NCI-H82 (cell line): Measurements from ENCODE around the gene HNRNPUL2.
"Not testable (repeated sequence)": the region's sequence is repeated elsewhere in the genome, so short reads cannot be mapped to it uniquely, and the experiment has no call there.

ENCODE experiments used
- DNase-seq: peaks from one replicate; lab custom pipeline; 2025; lab: John Stamatoyannopoulos, UW

HNRNPUL2 gene

DNA sequence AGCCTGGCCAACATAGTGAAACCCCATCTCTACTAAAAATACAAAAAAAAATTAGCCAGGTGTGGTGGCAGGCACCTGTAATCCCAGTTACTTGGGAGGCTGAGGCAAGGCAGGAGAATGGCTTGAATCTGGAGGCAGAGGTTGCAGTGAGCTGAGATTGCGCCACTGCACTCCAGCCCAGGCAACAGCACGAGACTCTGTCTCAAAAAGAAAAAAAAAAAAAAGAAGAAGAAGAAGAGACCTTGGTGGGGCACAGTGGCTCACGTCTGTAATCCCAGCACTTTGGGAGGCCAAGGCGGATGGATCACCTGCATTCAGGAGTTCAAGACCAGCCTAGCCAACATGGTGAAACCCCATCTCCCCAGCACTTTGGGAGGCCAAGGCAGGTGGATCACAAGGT is 23.3 kb downstream of the HNRNPUL2 start:
- not testable (repeated sequence) for DNase-seq

DNA sequence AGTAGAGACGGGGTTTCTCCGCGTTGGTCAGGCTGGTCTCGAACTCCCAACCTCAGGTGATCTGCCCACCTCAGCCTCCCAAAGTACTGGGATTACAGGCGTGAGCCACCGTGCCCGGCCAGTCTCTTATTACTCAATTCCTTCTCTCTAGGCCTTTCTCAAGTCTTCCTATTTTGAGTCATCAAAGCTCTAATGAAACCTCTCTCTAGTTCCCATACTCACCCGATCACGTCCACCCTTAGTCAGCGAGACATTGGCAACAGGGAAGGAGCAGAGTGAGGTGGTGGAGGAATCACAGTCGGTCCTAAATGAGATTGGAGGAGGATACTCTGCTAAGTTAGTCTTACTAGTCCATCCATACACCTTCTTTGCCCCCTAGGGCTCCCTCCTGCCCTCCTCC is 25.0 kb downstream of the HNRNPUL2 start:
- no peak for DNase-seq

DNA sequence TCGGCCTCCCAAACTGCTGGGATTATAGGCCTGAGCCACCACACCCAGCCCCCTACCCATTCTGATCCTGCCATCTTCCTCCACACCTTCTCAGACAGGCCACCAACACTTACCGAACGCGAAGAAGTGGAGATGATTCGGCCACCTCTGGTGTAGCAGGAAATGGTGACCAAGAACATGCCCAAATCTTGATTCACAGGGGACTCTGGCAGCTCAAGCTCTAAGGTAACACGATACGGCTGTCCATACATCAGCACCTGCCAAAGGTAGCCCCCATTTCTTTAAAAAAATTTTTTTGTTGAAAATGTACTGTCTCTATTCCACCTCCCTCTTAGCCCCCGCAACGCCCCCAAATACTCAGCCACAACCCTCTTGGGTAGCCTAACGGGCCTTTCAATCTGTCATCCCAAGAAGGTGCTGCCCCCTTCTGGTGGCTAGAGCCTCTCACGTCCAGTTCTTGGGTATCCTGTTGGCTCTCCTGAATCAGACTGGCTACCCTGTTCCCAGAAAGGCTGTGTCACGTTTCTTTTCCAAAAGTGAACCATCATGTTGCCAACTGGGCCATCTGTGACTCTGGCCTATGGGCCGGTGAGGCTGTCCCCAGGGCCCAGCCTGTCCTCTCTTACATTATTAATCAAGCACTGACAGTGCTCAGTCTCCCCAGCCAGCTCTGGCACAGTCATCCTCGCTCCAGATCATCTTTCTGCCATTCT is 32.6 kb downstream of the HNRNPUL2 start:
- DNase-seq: peak; percentile 86

DNA sequence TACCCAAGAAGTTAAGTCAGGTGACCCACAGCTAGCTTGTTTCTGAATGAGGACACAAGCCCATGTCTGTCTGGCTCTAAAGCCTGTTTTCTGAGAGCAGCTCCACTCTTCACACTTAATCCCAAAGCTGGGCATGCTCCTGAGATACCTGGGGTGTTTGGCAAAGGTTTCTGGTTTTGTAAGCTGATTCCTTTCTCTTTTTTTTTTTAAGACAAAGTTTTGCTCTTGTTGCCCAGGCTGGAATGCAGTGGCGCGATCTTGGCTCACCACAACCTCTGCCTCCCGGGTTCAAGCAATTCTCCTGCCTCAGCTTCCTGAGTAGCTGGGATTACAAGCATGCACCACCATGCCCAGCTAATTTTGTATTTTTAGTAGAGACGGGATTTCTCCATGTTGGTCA is 33.6 kb downstream of the HNRNPUL2 start:
- DNase-seq: not testable (repeated sequence)

DNA sequence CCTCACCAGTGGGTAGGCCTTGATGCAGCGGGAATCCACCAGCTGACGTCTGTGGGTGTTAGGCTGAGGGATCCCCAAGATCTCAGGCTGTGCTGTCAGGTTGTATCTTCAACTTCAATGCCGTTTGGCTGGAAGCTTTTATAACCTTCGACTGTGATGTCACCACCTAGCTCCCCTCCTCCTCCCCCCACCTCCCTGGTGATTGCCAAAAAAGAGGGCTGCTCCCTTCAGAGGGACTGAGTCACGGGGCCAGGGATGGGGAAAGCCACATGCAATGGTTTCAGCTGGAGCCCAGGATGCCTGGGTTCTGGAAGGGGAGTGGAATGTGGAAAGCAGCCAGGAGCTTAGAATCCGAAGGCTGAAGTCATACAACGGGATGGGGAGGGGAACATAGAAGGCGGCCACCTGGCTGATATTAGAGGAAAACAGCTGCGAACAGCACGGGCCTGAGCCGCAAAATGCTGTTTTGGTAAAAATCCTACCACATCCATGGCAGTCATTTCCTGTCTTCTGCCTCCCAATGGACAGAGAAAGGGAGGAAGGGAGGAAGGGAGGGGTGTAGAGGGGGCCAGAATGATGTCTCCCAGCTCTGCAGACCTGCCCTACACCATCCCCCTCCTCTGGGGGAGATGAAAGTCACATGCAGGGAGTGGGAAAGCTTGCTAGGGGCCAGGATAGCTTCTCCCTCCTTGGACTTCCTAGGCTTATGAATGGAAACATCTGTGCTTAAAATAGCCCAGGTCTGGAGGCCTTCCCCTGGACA is 37.7 kb downstream of the HNRNPUL2 start, which contains the start of gene LRRN4CL:
LRRN4CL (minus strand) TSS at position 110 of the 763 bp plus-strand sequence. CDS start 1,022 bp downstream, outside the sequence.
- peak; percentile 29 for DNase-seq

DNA sequence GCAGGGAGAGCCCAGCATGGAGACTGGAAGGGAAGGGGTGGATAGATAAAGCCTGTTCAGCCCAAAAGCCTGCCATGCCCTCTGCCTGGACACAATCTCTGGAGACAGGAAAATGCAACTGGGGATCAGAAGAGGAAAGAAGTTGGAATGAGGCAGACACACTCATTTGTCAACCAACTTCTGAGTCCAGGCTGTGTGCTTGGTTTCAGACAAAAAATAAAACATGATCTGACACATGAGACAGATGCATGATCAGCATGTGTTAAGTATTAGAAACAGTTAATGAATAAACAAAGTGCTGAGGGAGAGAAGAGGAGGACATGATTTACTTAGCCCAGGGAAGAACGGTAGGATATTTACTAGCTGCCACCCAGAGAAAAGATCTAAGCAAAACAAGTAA is 38.8 kb downstream of the HNRNPUL2 start:
- DNase-seq: no peak

DNA sequence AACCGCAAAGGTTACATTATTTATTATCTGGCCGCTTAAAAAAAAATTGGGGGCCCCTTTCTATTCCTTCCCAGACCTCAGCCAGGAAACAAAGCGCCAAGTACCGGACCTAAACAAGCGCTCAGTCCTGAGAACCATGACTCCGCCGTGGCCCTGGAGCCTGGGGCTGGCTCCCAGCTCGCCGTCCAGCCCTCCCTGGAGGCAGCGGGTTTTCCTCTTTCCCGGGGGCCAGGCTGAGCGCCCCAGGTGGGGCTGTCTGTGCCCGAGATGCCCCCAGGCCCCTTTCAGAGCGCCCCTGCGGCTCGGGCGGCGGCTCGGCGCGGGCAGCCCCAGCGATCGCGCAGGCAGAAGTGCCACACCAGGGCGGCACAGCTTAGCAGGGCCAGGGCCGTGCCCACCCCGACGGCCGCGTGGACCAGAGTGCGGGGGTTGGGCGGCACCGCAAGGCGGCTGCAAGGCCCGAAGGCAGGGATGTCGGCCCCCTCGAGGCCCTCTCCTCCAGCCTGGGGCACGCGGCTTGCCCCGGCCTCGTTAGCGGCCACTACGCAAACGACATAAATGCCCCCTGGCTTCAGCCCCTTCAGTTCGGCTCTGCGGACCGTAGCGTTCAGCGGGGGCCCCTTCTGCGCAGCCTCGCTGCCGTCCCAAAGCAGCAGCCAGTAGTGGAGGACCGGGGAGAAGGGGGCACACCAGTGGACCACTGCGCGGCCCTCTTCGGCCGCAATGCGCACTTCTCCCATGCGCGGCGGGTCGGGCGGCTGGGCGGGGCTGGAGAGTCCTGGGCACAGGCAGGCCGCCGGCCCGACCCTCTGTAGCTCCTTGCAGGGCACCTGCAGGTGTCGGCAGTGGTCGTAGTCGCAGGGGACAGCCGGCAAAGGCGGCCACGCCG is 39.5 kb downstream of the HNRNPUL2 start:
- DNase-seq: no peak

DNA sequence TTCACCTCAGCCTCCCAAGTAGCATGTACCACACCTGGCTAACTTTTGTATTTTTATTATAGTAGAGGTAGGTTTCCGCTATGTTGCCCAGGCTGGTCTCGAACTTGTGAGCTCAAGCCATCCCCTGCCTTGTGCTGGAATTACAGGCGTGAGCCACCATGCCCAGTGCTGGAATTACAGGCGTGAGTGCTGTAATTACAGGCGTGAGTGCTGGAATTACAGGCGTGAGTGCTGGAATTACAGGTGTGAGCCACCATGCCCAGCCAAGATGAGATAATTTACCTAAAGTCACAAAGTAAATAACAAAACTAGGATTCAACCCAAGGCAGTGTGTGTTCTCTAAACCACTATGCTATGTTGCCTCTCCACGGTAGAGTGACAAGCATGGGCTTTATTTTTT is 44.7 kb downstream of the HNRNPUL2 start:
- no peak for DNase-seq

DNA sequence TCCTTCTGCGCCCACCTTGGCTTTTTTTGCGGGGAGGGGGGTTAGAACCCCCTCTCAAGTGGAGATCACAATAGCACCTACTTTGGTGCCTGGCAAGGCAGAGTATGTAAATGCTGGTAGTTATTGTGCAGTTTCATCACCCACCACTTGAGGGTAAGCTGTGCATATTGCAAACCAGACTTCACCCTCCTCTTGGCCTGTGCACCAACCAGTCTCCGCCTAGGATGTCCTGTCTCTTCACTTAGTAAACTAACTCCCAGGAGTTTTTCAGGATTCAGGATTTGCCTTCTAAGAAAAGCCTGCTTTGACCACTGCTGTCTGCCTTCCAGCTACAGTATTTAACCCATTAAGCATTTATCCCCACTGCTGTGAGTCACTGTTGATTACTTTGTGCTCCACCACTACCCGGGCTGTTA is 46.4 kb downstream of the HNRNPUL2 start:
- DNase-seq: peak; percentile 79

DNA sequence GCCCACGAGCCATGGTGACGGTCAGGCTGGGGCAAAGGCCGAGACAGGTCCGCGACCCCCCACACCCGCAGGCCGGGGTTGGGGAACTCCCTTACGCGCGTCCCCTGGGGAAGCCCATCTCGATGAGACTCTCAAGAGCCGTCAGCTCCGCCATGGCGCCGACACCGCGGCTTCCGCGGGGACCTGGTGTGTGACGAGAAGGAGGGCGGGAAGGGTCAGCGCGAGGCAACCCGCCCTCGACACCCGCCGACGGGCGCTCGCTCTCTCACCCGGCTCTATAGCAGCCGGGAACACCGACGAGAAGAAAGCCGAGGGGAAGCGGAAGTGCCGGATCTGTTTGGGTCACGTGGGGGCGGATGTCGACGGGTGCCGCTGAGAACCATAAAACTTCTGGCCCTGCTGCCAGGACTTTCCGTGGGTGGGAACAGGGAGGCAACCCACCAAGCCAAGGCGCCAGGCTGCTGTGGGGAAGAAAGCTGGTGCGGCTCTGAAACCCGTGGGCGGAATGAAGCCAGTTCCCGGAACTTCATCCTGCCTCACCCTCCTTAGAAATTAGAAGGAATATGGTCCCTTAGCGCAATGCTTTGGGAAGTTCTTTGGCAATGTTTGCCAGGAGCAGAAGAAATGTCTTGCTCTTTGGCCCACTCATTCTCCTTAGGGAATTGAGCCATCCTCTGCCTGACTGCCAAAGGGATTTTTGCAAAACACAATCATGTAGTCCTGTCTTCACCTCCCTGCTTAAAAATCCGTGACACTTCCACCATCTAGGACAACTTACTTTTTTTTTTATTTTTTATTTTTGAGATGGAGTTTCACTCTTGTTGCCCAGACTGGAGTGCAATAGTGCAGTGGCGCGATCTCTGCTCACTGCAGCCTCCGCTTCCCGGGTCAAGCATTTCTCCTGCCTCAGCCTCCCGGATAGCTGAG is 48.2 kb downstream of the HNRNPUL2 start, which contains the start of gene UBXN1:
UBXN1 (minus strand) TSS at position 304 of the 927 bp plus-strand sequence; CDS start at position 154, 150 bp downstream.
- DNase-seq: peak; percentile 90

DNA sequence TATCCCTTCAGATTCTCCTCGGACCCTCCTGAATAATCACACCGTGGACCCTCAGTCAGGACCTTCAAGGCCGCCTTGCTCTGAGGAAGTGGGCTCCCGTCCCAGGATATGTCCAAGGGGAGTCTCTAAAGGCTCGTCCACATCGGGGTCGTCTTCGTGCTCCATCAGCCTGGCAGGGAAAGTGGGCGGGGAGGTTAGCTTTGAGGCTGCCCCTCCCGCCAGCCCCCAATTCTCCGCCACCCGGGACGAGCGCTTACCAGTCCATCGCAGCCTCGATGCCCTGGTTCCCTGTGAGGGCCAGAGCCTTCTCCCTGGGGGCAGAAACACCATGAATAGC is 48.9 kb downstream of the HNRNPUL2 start:
- DNase-seq: no peak

DNA sequence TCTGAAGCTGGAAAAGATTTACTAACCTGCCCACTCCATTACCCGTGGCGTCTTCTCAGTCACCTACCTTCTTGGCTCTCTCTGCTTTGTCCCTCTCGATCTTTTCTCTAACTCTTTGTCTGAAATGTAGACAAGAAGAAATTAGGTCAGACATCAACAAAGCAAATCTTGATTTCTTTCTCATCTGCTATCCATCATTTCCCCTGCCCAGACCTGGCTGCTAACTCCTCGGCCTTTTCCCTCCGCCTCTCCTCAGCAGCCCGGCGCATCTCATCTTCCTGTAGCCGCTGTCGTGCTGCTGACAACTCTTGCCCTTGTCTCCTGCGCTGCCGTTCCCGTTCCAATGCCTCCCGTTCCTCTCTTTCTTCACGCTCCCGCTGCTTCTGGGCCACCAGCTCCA is 49.5 kb downstream of the HNRNPUL2 start:
- DNase-seq: no peak

DNA sequence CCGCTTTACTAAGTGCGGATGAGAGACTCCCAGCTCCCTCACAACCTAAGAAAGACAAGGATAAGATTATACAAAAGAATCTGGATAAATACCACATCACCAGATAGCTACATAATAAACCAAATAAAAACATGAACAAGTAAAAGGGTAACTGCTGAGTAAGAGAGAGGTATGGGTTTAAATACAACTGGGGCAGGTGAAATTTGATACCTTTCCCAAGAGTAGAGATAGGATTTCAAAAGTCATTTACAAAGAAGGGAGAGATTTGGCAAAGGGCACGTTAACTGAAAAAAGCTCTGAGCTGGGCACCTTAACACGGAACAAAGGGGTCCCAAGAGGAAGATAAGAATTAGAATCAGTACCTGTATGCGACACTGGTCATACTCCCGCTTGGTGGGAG is 50.1 kb downstream of the HNRNPUL2 start:
- DNase-seq: no peak

DNA sequence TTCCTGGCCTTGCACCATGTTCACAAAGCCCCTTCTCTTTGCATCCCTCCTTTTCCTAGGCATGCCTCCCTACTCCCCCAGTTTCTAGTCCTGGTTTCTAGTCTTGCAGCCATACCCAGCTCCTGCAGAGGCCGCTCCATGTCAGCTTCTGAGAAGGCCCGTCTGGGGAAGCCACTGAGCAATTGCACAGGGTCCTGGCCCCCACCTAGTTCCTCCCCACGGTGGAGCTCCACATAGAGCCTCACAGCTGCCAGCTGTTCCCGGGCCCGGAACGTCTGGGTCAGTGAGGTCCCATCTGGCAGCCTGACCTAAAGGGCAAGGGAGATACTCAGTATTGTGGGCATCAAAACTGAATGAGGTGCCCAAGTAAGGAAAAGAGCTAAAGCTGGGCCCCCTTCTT is 50.6 kb downstream of the HNRNPUL2 start:
- DNase-seq: peak; percentile 20

DNA sequence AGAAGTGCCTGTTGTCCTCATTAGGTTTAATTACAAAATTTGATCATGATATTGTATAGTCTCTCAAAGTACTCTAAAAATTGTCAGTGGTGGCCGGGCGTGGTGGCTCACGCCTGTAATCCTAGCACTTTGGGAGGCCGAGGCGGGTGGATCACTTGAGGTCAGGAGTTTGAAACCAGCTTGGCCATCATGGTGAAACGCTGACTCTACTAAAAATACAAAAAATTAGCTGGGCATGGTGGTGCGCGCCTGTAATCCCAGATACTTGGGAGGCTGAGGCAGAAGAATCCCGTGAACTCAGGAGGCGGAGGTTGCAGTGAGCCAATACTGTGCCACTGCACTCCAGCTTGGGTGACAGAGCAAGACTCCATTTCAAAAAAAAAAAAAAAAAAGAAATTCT is 51.8 kb downstream of the HNRNPUL2 start:
- DNase-seq: not testable (repeated sequence)

DNA sequence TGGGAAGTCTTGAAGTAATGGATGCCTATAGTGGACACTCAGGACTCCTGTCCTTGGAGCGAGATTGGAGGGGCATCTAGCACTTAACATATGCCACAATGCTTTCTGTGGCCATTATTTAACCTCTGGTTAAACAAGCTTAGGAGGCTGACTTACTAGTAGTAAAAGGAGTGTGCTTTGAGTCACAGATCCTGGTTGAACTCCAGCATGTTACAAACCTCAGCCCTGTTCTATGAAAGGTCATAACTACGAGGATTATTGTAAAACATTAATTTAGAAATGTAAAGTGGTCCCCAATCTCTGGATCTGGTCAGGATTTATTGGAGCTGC is 54.1 kb downstream of the HNRNPUL2 start:
- no peak for DNase-seq

DNA sequence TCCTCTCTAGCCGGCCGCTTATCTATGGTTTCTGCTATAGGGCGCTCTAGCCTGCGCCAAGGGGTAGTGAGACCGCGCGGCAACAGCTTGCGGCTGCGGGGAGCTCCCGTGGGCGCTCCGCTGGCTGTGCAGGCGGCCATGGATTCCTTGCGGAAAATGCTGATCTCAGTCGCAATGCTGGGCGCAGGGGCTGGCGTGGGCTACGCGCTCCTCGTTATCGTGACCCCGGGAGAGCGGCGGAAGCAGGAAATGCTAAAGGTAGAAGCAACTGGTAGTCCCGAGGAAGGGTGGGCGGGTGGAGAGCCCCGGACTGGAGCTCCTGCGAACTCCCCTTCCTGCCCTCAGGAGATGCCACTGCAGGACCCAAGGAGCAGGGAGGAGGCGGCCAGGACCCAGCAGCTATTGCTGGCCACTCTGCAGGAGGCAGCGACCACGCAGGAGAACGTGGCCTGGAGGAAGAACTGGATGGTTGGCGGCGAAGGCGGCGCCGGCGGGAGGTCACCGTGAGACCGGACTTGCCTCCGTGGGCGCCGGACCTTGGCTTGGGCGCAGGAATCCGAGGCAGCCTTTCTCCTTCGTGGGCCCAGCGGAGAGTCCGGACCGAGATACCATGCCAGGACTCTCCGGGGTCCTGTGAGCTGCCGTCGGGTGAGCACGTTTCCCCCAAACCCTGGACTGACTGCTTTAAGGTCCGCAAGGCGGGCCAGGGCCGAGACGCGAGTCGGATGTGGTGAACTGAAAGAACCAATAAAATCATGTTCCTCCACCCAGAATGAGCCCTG is 55.5 kb downstream of the HNRNPUL2 start, which contains the start of the genes LBHD1 and UQCC3:
LBHD1 (minus strand) TSS at position 660 of the 782 bp plus-strand sequence. CDS start 2,236 bp downstream, outside the sequence.
UQCC3 (plus strand) TSS at position 66 of the 782 bp plus-strand sequence; CDS start at position 139, 73 bp downstream.
- DNase-seq: peak; percentile 93

DNA sequence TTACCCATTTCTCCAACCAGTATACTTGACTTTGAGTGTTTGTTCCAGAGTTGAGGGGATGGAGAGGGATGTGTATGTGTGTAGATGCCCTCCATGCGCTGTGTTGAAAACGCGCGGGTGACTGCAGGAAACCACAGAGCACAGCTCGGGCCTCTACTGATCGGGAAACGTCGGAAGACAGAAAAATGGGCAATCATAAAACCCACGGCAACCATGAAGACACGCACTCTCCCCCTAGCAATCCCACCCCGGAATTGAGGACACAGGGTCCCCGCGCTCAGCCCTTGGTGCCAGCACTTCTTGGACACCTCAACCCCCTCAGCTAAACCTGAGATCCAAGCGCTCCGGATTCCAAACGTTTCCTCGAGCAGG is 56.0 kb downstream of the HNRNPUL2 start:
- no peak for DNase-seq

DNA sequence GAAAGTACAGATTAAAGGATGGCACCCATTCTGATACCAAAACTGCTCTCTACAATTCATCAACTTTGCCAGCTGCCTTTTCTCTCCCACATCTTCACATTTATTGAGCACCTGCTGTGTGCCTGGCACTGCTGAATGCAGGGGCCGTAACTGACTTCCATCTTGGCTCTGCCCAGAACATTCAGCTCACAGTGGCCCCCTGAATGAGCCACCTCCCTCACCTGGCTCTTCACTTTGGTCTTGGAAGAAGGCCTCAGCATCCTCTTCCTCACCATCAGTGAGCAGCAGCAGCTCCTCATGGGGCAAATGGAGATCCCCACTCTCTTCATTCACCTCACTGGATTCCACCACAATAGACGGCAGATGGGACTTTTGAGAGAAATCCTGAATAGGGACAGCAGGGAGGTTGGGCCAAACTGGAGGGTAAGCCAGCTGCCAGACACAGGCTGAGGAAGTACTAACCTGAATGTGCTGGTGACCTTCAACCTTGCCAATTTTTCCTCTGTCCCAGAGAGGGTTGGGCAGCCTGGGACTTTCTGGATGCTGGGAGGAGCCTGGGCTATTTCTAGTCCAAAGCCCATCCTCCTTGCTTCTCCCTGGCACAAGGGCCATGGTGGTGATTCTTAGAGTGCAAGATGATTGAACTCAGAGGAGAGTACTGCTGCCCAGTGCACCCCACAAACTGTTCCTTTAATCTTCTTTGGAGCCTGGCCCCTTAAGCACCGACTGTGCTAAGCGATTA is 57.7 kb downstream of the HNRNPUL2 start:
- peak; percentile 88 for DNase-seq

DNA sequence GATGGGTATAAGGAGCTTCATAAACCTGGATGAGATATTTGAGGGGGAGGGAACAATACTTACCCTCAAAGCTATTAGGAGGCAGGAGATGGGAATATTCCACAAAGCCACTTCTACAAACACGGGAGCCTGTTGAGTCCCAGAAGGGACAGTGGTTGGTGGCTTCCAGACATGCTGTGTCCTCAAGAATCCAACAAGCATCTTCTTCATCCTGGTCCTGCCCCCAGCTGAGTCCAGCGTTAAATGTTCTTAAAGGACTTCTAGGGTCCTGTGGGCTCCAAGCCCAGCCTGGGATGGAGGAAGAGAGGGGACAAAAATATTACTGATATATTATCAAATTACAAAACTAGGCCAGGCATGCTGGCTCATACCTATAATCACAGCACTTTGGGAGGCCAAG is 59.8 kb downstream of the HNRNPUL2 start:
- peak; percentile 25 for DNase-seq
